HG03097 (cell line): ENCODE data around the gene TMEM222.
"Not testable (repeated sequence)": the region's sequence is repeated elsewhere in the genome, so short reads cannot be mapped to it uniquely, and the experiment has no call there.

Experiments used
- ATAC-seq: cut with Tn5 transposase; IDR thresholded peaks from one replicate; pipeline ENCODE4 v1.9.1; 2021; ENCODE audit not compliant: unreplicated experiment, low FRiP score

The TMEM222 gene

DNA sequence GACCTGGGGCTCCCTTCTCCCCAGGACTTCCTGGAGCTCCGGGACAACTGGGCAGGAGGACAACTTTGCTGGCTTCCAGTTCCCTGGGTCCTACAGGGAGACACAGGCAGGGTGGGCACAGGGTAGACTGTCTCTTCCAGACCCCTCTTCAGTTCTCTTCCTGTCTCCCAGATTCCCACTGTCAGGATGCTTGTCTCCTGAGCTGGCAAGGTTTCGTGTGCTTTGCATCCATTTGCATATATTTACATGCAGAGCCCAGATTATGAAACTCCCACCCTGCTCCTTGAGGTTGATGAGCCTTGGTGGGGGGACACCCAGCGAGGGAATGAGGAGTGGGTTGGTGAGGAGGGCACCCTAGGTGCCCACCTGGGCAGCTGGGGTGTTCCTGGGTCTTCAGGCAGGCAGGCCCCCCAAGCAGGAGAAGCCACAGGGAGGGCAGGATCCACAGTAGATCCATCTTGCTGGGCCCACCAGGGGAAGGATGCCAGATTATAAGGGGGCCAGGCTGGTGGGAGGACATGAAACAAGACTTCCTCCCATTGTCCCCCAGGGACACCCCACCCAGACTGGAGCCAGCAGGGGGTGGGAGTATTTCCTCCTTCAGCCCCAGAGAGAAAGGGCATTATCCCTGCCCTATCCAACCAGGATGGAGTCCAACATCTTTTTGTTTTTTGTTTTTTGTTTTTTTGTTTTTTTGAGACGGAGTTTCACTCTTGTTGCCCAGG, 52.6 kb downstream of the TMEM222 start, which contains the start of gene FCN3:
TSS of gene FCN3 (minus strand) at position 463 of the 725 bp plus-strand sequence. CDS start at position 457, 6 bp downstream.
- ATAC-seq, result no peak

DNA sequence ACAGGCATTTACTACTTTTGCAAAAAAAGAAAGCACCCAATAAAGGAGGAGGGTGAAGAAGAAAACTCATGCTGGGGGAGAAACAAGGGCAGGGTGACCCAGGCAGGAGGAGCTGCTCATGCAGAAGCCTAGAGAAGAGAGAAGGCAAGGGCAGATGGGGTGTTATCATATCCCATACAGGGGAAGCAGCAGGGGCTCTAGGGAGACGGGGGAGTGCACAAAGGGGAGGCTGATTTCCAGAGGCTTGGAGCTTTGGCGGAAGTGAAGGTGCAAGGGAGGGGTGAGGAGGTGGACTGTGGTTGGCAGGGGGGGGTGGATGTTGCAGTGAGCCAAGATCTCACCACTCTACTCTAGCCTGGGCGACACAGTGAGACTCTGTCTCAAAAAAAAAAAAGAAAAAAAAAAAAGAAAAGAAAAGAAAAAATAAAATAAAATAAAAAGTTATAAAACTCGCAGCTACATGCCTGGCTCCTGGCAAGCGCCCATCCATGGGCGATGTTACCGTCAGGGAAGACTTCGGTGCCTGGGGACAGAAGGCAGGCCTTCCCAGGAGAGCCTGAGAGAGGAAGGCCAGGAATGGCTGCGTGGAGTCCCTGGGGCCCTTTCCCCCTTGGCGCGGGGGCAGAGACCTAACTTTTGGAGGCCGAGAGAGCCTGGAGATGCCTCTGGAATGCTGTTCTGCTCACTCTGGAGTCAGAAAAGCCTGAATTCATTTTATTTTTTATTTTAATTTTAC, 56.0 kb downstream of the TMEM222 start:
- no peak for ATAC-seq

DNA sequence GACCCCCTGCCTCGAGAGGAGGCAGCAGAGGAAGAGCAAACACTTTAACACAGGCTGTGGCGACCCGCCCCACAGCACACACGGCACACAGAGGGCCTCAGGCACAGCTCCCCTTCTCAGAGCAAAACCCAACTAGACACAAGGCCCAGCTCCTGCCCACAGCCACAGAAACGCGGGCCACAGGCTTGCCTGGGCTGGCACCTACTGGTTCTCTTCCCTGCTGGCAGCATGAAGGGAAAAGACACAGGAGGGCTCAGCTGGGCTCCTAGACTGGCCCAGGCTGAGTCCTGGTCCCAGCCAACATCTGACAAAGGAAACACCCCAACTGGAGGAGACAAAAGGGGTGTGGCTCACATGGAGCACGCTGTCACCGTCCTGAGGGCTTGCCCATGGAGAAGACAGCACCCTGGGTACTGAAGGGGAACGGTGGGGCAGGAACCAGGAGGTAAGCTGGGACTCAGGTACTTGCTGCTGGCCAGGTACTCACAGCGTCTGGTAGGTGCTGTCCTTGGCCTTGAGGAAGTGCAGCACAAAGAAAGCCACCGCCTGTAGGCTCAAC, 57.7 kb downstream of the TMEM222 start:
- no peak for ATAC-seq

DNA sequence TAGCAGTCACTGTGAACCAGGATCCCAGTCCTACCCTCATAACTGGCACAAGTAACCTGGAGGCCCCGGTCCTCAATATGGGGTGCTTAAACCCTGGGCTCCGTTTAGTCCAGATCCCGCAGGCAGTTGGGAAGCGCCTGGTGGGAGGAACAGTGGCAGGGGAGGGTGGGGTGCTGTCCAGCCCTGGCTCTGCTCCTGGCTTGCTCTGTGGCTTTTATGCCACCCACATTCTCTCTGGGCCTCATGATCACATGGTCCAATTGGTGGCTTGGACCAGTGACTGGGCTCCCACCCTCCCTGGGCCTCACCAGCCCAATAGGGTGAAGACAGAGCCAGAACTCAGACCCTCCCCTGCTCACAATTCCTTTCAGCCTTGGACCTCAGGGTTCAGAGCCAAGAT, 58.3 kb downstream of the TMEM222 start:
- no peak for ATAC-seq

DNA sequence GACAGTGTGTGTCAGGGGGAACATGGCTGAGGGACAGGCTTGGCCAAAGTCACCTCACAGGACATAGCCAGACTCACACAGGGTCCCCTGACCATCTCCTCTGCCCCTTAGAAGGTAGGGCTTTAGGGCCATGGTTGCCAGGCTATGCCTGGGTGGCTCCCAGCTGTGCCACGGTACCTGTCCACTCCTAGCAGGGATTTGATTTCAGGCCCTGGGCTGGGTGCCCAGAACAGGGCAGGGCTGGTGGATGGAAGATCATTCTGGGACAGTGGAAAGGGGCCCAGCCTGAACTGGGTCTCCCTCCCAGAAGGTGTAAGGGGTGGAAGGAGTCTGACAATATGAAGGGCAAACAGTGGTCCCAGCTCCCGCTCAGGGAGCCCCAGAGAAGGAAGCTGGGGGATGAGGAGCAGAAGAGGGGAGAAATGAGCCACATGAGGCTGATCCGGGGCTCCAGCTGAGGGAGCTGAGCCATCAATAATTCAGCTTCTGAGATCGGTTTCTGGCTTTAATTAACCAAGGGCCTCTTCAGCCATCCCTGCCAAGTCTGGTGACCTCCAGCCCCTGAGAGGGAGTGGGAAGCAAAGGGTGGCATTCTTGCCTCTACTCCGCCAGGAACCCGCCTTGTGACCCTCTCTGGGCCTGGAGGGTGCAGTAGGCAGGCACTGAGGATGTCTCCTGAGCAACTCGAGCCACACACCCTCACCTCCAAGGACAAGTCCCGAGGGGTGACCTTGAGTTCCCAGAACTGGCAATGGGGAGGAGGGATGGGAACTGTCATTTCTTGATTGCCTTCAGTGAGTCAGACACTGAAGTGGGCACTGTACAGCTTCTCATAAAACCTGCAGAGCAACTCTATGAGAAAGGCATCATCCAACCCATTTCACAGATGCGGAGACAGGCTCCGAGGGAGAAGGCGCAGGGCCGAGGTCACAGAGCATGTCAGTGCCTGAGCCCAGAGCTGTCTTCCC, 59.1 kb downstream of the TMEM222 start:
- ATAC-seq, result no peak

DNA sequence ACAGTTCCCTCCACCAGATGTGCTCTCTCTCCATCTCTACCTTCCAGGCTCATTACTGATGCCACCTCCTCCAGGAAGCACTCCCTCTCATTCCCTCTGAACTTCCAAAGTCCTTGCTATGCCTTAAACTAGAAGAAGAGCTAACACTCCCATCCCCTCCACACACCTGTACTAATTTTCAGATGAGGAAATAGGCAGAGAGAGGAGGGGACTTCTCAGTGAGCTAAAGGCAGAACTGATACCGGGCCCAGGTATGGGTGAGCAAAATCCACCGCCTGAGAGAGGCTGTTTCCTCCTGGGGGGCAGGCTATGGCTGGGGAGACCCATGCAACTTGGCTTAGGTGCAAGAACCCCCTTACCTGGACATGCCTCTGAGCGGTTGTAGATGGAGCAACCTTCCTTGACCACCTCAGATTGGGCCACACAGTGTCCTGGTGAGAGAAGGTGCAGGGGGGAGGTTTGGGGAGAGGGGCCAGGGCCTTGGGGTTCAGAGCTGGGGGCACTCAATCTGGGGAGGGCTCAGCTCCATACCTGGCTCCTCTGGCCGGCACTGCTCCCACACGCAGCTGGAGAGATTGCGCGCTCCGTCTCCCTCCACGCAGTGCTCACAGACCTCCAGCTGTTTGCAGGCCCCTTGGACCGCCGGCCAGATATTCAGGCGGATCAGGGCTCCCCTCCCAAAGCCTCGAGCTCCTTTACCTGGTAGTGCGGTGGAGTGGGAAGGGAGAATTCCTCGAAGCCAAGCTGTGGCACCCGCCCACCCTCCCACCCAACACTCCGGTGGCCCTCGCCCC, 60.2 kb downstream of the TMEM222 start:
- ATAC-seq, result no peak

DNA sequence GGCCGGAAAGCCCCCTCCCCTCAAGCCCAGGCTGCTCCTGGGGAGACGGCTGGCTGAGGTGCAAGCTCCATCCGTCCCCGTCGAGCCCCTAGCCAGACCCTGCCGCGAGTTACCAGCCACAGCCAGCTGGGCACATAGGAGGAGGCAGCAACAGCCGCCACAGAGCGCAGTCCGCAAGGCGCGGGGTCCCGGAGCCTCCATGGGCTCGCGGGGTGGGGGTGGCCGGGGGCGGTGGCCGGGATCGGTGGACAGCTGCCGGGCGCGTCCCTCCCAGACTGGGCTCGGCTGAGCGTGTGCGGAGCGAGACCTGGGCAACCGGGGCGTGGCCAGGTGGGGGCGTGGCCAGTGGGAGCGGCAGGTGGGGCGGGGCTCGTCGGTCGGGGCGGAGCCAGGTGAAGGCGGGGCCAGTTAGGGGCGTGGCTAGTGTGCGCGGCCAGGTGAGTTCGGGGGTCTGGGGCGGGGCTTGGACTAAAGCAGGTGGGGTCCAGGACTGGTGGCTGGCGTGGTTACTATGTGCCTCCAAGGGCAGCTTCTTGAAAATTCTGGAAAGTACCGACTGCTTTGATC, 61.2 kb downstream of the TMEM222 start, which contains the start of gene CD164L2:
TSS of gene CD164L2 (minus strand) at position 295 of the 567 bp plus-strand sequence. CDS start at position 201, 94 bp downstream.
- ATAC-seq, result no peak

DNA sequence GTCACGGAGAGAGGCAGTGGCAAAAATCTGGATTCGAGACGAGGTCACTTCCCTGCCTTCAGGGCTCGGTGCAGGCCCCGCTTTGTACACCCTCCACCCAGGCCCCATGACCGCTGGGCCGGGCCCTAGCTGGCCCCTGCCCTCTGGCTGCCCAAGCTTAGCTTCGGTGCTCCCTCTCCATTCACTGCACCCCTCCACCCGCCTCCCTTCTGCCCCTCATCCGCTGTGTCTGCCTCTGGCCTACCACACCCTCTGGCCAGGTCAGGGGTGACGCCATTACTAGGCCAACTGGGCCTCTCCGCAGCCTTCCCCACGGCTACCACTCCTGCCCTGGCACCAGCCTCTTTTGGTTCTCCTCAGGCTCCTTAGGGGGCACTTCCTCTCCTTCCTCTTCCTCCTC, 61.7 kb downstream of the TMEM222 start:
- ATAC-seq, result no peak

DNA sequence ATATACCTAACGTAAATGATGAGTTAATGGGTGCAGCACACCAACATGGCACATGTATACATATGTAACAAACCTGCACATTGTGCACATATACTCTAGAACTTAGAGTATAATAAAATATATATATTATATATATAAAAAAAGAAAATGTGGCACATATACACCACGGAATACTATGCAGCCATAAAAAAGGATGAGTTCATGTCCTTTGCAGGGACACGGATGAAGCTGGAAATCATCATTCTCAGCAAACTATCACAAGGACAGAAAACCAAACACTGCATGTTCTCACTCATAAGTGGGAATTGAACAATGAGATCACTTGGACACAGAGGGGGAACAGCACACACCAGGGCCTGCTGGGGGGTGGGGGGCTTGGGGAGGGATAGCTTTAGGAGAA, 62.8 kb downstream of the TMEM222 start:
- ATAC-seq, result not testable (repeated sequence)
